GM20000 (cell line): ENCODE measurements around the gene SLC17A2.

Experiments
- DNase-seq: peaks from one replicate; pipeline ENCODE4 v3.0.0; 2012; ENCODE audit warnings: low spot score
- CTCF ChIP-seq: IDR thresholded peaks from 2 replicates; pipeline ENCODE4 v1.5.1; 2012; ENCODE audit warnings: mild to moderate bottlenecking, control low read depth; ENCODE audit errors: extremely low read depth, missing control alignments

Gene SLC17A2

GRCh38 chr6:25878721-25879322, 51.7 kb downstream of the SLC17A2 start:
- DNase-seq, result no peak
- TF ChIP-seq CTCF, result no peak

GRCh38 chr6:25875926-25876602, 54.4 kb downstream of the SLC17A2 start:
- no peak for DNase-seq
- no peak for TF ChIP-seq CTCF

GRCh38 chr6:25875563-25875905, 55.0 kb downstream of the SLC17A2 start:
- no peak for TF ChIP-seq CTCF
- no peak for DNase-seq

GRCh38 chr6:25874822-25875562, 55.5 kb downstream of the SLC17A2 start:
- no peak for DNase-seq

GRCh38 chr6:25874118-25874517, 56.4 kb downstream of the SLC17A2 start, which contains the start of gene SLC17A3:
Gene SLC17A3 (minus strand): TSS chr6:25874243. CDS start chr6:25868387, 5,856 bp downstream.
- no peak for DNase-seq
- TF ChIP-seq CTCF, result no peak

More at GRCh38 chr6:25874822-25875562, 55.5 kb downstream of the SLC17A2 start:
- TF ChIP-seq CTCF, result no peak

GRCh38 chr6:25872814-25873213, 57.7 kb downstream of the SLC17A2 start:
- TF ChIP-seq CTCF, result no peak
- no peak for DNase-seq

GRCh38 chr6:25869840-25870239, 60.7 kb downstream of the SLC17A2 start:
- DNase-seq, result no peak
- TF ChIP-seq CTCF, result no peak
